Measurements from ENCODE around the gene ZNF200.
"Not testable (repeated sequence)": the region's sequence is repeated elsewhere in the genome, so short reads cannot be mapped to it uniquely, and the experiment has no call there.

Gene ZNF200

GRCh38 chr16:3234857-3235561, at the start of gene ZNF200:
TSS of gene ZNF200 (minus strand) at chr16:3235158. CDS start at chr16:3233755, 1,403 bp downstream.
- peak; percentile 97 for DNase-seq

- no peak for DNase-seq
These were observed 48.8 kb upstream of the ZNF200 start for GRCh38 chr16:3283543-3284447.

GRCh38 chr16:3282730-3283542, 48.0 kb upstream of the ZNF200 start, which contains the start of gene ZNF263:
TSS of gene ZNF263 (plus strand) at chr16:3283491. CDS start at chr16:3283819, 328 bp downstream.
- peak; percentile 95 for DNase-seq

GRCh38 chr16:3282103-3282729, 47.3 kb upstream of the ZNF200 start:
- no peak for DNase-seq

GRCh38 chr16:3281222-3281820, 46.4 kb upstream of the ZNF200 start:
- DNase-seq = no peak

GRCh38 chr16:3276679-3277078, 41.7 kb upstream of the ZNF200 start:
- no peak for DNase-seq

GRCh38 chr16:3274947-3275346, 40.0 kb upstream of the ZNF200 start:
- DNase-seq = no peak

GRCh38 chr16:3274490-3274889, 39.5 kb upstream of the ZNF200 start:
- DNase-seq = no peak

GRCh38 chr16:3271281-3271680, 36.3 kb upstream of the ZNF200 start:
- DNase-seq = not testable (repeated sequence)

GRCh38 chr16:3270718-3271117, 35.8 kb upstream of the ZNF200 start:
- not testable (repeated sequence) for DNase-seq

- DNase-seq = no peak
These were observed 33.3 kb upstream of the ZNF200 start for GRCh38 chr16:3268294-3268693.

- no peak for DNase-seq
These were observed 32.0 kb upstream of the ZNF200 start for GRCh38 chr16:3266873-3267537.

GRCh38 chr16:3264137-3265036, 29.4 kb upstream of the ZNF200 start:
- DNase-seq = peak; percentile 99

- DNase-seq = no peak
These were observed 27.6 kb upstream of the ZNF200 start for GRCh38 chr16:3262517-3262916.

- no peak for DNase-seq
These were observed 24.9 kb upstream of the ZNF200 start for GRCh38 chr16:3259836-3260235.

- no peak for DNase-seq
These were observed 22.0 kb upstream of the ZNF200 start for GRCh38 chr16:3256866-3257465.

- no peak for DNase-seq
These were observed 21.3 kb upstream of the ZNF200 start, which contains the start of gene MEFV for GRCh38 chr16:3256146-3256865. TSS of gene MEFV (minus strand) at chr16:3256633. CDS start at chr16:3256587, 46 bp downstream.

- DNase-seq = no peak
These were observed 19.4 kb upstream of the ZNF200 start for GRCh38 chr16:3254309-3254708.

- no peak for DNase-seq
These were observed 18.0 kb upstream of the ZNF200 start for GRCh38 chr16:3252967-3253366.

Measured in stimulated activated CD4-positive, alpha-beta T cell treated with anti-CD3 and anti-CD28 coated beads, Interleukin-15, amount 100 ng/mL, for 24 hours (primary cell).